ENCODE results near the gene PCSK9.
"Not testable (repeated sequence)": the region's sequence is repeated elsewhere in the genome, so short reads cannot be mapped to it uniquely, and the experiment has no call there.

Gene PCSK9

DNA sequence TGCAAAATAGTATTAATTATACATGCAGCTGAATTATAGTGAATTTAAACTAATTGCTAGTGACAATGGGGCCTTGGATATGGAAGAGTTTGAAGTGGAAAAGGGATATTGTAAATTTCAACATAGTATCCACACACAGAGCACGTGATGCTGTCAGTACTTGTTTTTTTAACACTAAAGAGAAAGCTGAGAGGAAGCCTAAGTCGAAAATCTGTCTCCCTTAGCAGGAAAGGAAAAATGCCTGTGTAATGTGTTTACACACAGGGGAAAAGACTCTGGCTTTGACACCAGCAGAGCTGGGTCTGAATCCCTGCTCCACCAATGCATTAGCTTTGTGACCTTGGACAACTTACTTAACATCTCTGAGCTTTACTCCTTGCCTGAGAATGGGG, 42.6 kb downstream of the PCSK9 start:
- DNase-seq, result no peak

DNA sequence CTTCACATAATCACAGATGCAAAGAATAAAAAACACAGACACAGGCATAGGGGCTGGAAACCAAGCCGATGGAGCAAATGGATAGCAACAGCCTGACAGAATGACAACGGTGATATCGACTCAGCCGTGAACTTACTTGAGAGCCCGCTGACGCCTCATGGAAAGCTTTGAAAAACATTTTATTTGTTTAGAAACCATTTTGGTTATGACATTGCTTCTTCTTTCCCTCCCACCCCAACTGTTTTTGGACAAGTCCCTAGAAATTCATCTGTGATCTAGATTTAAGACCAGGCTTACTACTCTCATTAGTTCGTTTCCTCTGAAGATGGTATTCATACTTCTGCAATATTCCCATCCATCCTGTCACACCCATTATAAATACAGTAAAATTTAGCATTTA, 44.9 kb downstream of the PCSK9 start:
- no peak for DNase-seq

- DNase-seq, result no peak
These were observed 48.1 kb downstream of the PCSK9 start for GRCh38 chr1:55087439-55087838.

GRCh38 chr1:55088413-55088812, 49.1 kb downstream of the PCSK9 start:
- no peak for DNase-seq

DNA sequence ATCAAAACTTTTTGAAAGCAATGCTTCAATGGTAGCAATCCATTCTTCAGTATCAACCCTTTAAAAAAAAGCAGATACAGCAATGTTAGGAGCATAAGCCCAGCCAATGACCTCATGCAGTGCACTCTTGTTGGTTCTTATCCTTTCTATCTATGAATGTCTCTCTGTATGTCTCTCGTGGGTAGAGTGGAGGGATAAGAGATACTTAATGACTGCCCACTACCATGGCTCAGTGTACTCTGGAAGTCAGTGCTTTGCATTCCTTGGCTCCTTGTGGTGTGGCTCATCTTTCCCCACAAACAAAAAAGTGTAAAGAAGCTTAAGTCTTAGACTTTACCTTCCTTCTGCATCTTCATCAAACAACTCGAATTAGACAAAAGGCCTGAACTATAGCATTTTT, 50.3 kb downstream of the PCSK9 start:
- no peak for DNase-seq

DNA sequence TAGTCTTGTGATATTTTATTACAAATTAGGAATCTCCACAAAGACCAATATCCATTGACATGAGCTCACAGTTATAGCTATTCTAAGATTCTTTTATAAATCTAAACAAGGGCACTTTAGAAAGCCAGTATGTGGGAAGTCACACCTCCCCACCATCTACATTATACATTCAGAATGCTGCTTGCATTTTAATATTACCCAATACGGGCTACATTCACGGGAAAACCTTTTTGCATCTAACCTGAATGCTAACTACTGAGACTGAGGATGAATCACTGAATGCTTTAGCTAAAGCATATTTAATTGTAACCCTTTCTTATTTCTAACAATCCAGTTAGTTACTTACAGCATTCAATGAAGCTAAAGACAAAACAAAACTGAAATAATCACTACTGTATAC, 53.1 kb downstream of the PCSK9 start:
- DNase-seq, result no peak

GRCh38 chr1:55095095-55095494, 55.7 kb downstream of the PCSK9 start:
- DNase-seq, result no peak

GRCh38 chr1:55103891-55104290, 64.5 kb downstream of the PCSK9 start:
- DNase-seq, result no peak

GRCh38 chr1:55107101-55107500, 67.8 kb downstream of the PCSK9 start:
- no peak for DNase-seq

- not testable (repeated sequence) for DNase-seq
These were observed 69.7 kb downstream of the PCSK9 start for GRCh38 chr1:55109005-55109404.

Data from NK-92 treated with Interleukin-12 subunit alpha and Interleukin-12 subunit beta, amount 100 ng/mL, for 24 hours (cell line).